NCI-H2196 (cell line): ENCODE data around the gene PHACTR1.
A peak's percentile ranks its signal among the peaks of the same experiment; 100 is the strongest.
"Not testable (repeated sequence)": the region's sequence is repeated elsewhere in the genome, so short reads cannot be mapped to it uniquely, and the experiment has no call there.

Experiments used
- DNase-seq: peaks from one replicate; lab custom pipeline; 2025; ENCODE audit not compliant: unreplicated experiment; lab: John Stamatoyannopoulos, UW

Gene PHACTR1

GRCh38 chr6:13226071-13226470, 509.5 kb downstream of the PHACTR1 start:
- no peak for DNase-seq

- DNase-seq = no peak
Measured at GRCh38 chr6:13228264-13229204, 512.0 kb downstream of the PHACTR1 start.

GRCh38 chr6:13229205-13230085, 512.9 kb downstream of the PHACTR1 start:
- no peak for DNase-seq

- DNase-seq = no peak
Measured at GRCh38 chr6:13233106-13233505, 516.5 kb downstream of the PHACTR1 start.

GRCh38 chr6:13234130-13234529, 517.6 kb downstream of the PHACTR1 start:
- DNase-seq = no peak

- DNase-seq = no peak
Measured at GRCh38 chr6:13235339-13235738, 518.8 kb downstream of the PHACTR1 start.

- no peak for DNase-seq
Measured at GRCh38 chr6:13237318-13237717, 520.8 kb downstream of the PHACTR1 start.

GRCh38 chr6:13238017-13238416, 521.5 kb downstream of the PHACTR1 start:
- no peak for DNase-seq

GRCh38 chr6:13238640-13239216, 522.2 kb downstream of the PHACTR1 start:
- DNase-seq = no peak

GRCh38 chr6:13239530-13240455, 523.2 kb downstream of the PHACTR1 start:
- DNase-seq = no peak

- DNase-seq = no peak
Measured at GRCh38 chr6:13241364-13241763, 524.8 kb downstream of the PHACTR1 start.

- DNase-seq = no peak
Measured at GRCh38 chr6:13242178-13242577, 525.6 kb downstream of the PHACTR1 start.

GRCh38 chr6:13242590-13242989, 526.0 kb downstream of the PHACTR1 start:
- no peak for DNase-seq

GRCh38 chr6:13243033-13243432, 526.5 kb downstream of the PHACTR1 start:
- DNase-seq = no peak

GRCh38 chr6:13243745-13244144, 527.2 kb downstream of the PHACTR1 start:
- DNase-seq = not testable (repeated sequence)

- DNase-seq = no peak
Measured at GRCh38 chr6:13247627-13248026, 531.1 kb downstream of the PHACTR1 start.

GRCh38 chr6:13248053-13248452, 531.5 kb downstream of the PHACTR1 start:
- peak; percentile 18 for DNase-seq

- DNase-seq = no peak
Measured at GRCh38 chr6:13248584-13248985, 532.0 kb downstream of the PHACTR1 start.

- no peak for DNase-seq
Measured at GRCh38 chr6:13248994-13249393, 532.4 kb downstream of the PHACTR1 start.

- no peak for DNase-seq
Measured at GRCh38 chr6:13249817-13250216, 533.2 kb downstream of the PHACTR1 start.
